Panc1 (cell line): ENCODE measurements around the gene CBY1.

Source experiments
- CTCF ChIP-seq: fragments of 450-650 bp; IDR thresholded peaks from 2 replicates; pipeline ENCODE4 v1.5.1; 2017; ENCODE audit warnings: mild to moderate bottlenecking
- POLR2AphosphoS5 ChIP-seq: IDR thresholded peaks from 2 replicates; pipeline ENCODE4 v1.6.1; 2012; ENCODE audit warnings: mild to moderate bottlenecking, low read depth, low read length, moderate library complexity

DNA sequence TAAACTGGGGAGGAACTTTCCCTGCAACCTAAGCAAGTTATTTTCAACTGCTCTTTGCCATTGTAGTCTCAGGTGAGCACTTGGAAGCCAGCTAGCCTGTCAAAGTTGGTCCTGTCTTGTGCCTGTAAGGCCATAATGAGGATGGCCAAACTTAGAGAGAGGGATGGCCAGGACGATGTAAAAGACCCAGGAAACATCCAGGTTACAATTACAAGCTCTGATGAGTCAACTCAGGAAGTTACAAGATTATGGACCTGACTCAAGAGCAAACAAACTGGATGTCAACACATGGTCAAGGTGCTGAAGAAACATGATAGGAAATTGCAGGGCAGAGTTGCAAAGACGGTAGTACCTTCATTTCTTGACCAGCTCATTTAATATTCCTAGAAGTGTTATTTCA, 50.9 kb downstream of the CBY1 start:
- no peak for TF ChIP-seq CTCF
- no peak for TF ChIP-seq POLR2AphosphoS5
